HEK293 (cell line): ENCODE results near the gene MISP3.

ENCODE experiments used
- GLIS1 ChIP-seq: fragments of 450-650 bp; formaldehyde crosslinking; IDR thresholded peaks from 2 replicates; pipeline ENCODE4 v1.5.1; 2016; ENCODE audit warnings: missing biosample characterization, missing genetic modification characterization
- GLIS2 ChIP-seq: fragments of 450-650 bp; formaldehyde crosslinking; IDR thresholded peaks from 2 replicates; pipeline ENCODE4 v1.5.1; 2016; ENCODE audit warnings: missing biosample characterization, missing genetic modification characterization
- HIC1 ChIP-seq: fragments of 450-650 bp; formaldehyde crosslinking; IDR thresholded peaks from 2 replicates; pipeline ENCODE4 v1.5.1; 2016; ENCODE audit warnings: missing biosample characterization, missing genetic modification characterization
- KLF1 ChIP-seq: fragments of 450-650 bp; formaldehyde crosslinking; IDR thresholded peaks from 2 replicates; pipeline ENCODE4 v1.5.1; 2016; ENCODE audit warnings: missing biosample characterization, missing genetic modification characterization
- KLF16 ChIP-seq: fragments of 450-650 bp; formaldehyde crosslinking; IDR thresholded peaks from 2 replicates; pipeline ENCODE4 v1.5.1; 2017; ENCODE audit warnings: missing biosample characterization, missing genetic modification characterization
- PATZ1 ChIP-seq: fragments of 450-650 bp; formaldehyde crosslinking; IDR thresholded peaks from 2 replicates; pipeline ENCODE4 v1.5.1; 2016; ENCODE audit warnings: missing biosample characterization, missing genetic modification characterization
- PBX3 ChIP-seq: sonication (generic); formaldehyde crosslinking; IDR thresholded peaks from 2 replicates; pipeline ENCODE4 v1.8.1; 2022; ENCODE audit warnings: mild to moderate bottlenecking, moderate library complexity, missing genetic modification reagents
- PRDM10 ChIP-seq: fragments of 450-650 bp; formaldehyde crosslinking; IDR thresholded peaks from 2 replicates; pipeline ENCODE4 v1.5.1; 2016; ENCODE audit warnings: missing biosample characterization, missing genetic modification characterization
- WT1 ChIP-seq: fragments of 450-650 bp; formaldehyde crosslinking; IDR thresholded peaks from 2 replicates; pipeline ENCODE4 v1.5.1; 2016; ENCODE audit warnings: missing biosample characterization, missing genetic modification characterization
- ZBTB11 ChIP-seq: fragments of 450-650 bp; formaldehyde crosslinking; conservative IDR thresholded peaks from 2 replicates; pipeline ENCODE4 v1.5.1; 2016; ENCODE audit warnings: low read depth, missing biosample characterization, missing genetic modification characterization
- ZBTB17 ChIP-seq: fragments of 450-650 bp; formaldehyde crosslinking; IDR thresholded peaks from 2 replicates; pipeline ENCODE4 v1.5.1; 2016; ENCODE audit warnings: missing biosample characterization, missing genetic modification characterization
- ZNF2 ChIP-seq: fragments of 450-650 bp; formaldehyde crosslinking; IDR thresholded peaks from 2 replicates; pipeline ENCODE4 v1.5.1; 2016; ENCODE audit warnings: missing biosample characterization, missing genetic modification characterization
- ZNF221 ChIP-seq: fragments of 450-650 bp; formaldehyde crosslinking; IDR thresholded peaks from 2 replicates; pipeline ENCODE4 v1.5.1; 2017; ENCODE audit warnings: missing biosample characterization, missing genetic modification characterization, borderline replicate concordance
- ZNF394 ChIP-seq: fragments of 450-650 bp; formaldehyde crosslinking; IDR thresholded peaks from 2 replicates; pipeline ENCODE4 v1.5.1; 2016; ENCODE audit warnings: missing biosample characterization, missing genetic modification characterization, mild to moderate bottlenecking, moderate library complexity, borderline replicate concordance
- ZNF423 ChIP-seq: fragments of 450-650 bp; formaldehyde crosslinking; IDR thresholded peaks from 2 replicates; pipeline ENCODE4 v1.5.1; 2016; ENCODE audit warnings: missing biosample characterization, missing genetic modification characterization
- ZNF521 ChIP-seq: fragments of 450-650 bp; formaldehyde crosslinking; IDR thresholded peaks from 2 replicates; pipeline ENCODE4 v1.5.1; 2017; ENCODE audit warnings: missing biosample characterization, mild to moderate bottlenecking, missing genetic modification characterization
- ZNF561 ChIP-seq: fragments of 450-650 bp; IDR thresholded peaks from 2 replicates; pipeline ENCODE4 v1.5.1; 2018; ENCODE audit warnings: missing biosample characterization, missing genetic modification characterization, borderline replicate concordance
- ZNF626 ChIP-seq: fragments of 450-650 bp; sonication (Bioruptor Pico); formaldehyde crosslinking; IDR thresholded peaks from 2 replicates; pipeline ENCODE4 v1.5.1; 2018; ENCODE audit warnings: missing biosample characterization, missing genetic modification characterization, inconsistent platforms
- ZNF654 ChIP-seq: fragments of 450-650 bp; formaldehyde crosslinking; IDR thresholded peaks from 2 replicates; pipeline ENCODE4 v1.5.1; 2016; ENCODE audit warnings: low read depth, missing biosample characterization, missing genetic modification characterization
- ZNF660 ChIP-seq: fragments of 450-650 bp; IDR thresholded peaks from 2 replicates; pipeline ENCODE4 v1.5.1; 2018; ENCODE audit warnings: missing biosample characterization, mild to moderate bottlenecking, missing genetic modification characterization
- ZSCAN4 ChIP-seq: fragments of 450-650 bp; formaldehyde crosslinking; IDR thresholded peaks from 2 replicates; pipeline ENCODE4 v1.5.1; 2017; ENCODE audit warnings: missing biosample characterization, missing genetic modification characterization

MISP3 gene

GRCh38 chr19:14031719-14032480 lies 40.7 kb upstream of the MISP3 start, which contains the start of gene IL27RA (continued):
- peak; percentile 79; the same call in 1 of the 2 replicates for TF ChIP-seq PBX3 (CRISPR knock-in tag)
- peak; percentile 82 for TF ChIP-seq ZNF423
- 0 out of 2 replicates have a peak, but pooled peaks have one; percentile 65 for TF ChIP-seq ZNF2
- TF ChIP-seq ZNF521 = no peak
- TF ChIP-seq GLIS2 (tag by site-specific recombination) = peak; percentile 82
- peak; percentile 62 for TF ChIP-seq ZNF654
- peak; percentile 92 for TF ChIP-seq PATZ1
- TF ChIP-seq ZSCAN4 (tag by site-specific recombination) = peak; percentile 46; the same call in 1 of the 2 replicates
- peak; percentile 48; the same call in 1 of the 2 replicates for TF ChIP-seq ZBTB11 (tag by site-specific recombination)
- TF ChIP-seq KLF1 (tag by site-specific recombination) = no peak
- TF ChIP-seq KLF16 = peak; percentile 45; the same call in 1 of the 2 replicates
- peak; percentile 56 for TF ChIP-seq PRDM10 (tag by site-specific recombination)
- TF ChIP-seq ZNF660 (tag by site-specific recombination) = peak; percentile 10; the same call in 1 of the 2 replicates
- TF ChIP-seq ZNF626 (tag by site-specific recombination) = no peak
- 0 out of 2 replicates have a peak, but pooled peaks have one; percentile 42 for TF ChIP-seq ZNF394 (tag by site-specific recombination)
- TF ChIP-seq GLIS1 (tag by site-specific recombination) = peak; percentile 80
- peak; percentile 70; the same call in 1 of the 2 replicates for TF ChIP-seq ZNF561
- no peak for TF ChIP-seq ZNF221 (tag by site-specific recombination)
- peak; percentile 59 for TF ChIP-seq ZBTB17 (tag by site-specific recombination)
- 0 out of 2 replicates have a peak, but pooled peaks have one; percentile 11 for TF ChIP-seq WT1 (tag by site-specific recombination)
- peak; percentile 42; the same call in 1 of the 2 replicates for TF ChIP-seq HIC1
